ENCODE data around the gene LGALS9B.
"Not testable (repeated sequence)": the region's sequence is repeated elsewhere in the genome, so short reads cannot be mapped to it uniquely, and the experiment has no call there.

DNA sequence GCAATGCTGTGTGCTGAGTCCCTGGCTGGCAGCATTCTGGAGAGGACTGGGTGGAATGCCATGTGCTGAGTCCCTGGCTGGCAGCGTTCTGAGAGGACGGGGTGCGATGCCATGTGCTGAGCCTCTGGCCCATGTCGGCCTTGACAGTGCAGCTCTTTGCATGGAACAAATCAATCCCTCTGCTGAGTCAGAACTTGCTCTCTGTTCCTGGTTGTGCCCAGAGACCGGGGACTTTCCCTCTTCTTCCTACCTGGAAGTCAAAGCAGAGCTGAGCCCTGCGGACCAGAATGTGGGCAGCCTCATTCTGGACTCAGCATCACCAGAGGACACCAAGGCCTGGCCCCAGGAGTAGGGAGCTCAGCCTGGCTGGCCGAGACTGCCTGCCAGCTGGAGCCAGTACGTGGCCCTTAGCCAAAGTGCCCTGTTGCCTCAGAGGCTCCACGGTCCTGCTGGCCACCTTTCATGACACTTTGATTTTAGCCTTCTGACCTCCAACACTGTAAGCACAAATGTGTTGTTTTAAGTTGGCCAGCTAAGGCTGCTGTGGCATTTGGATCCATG, 2.4 kb downstream of the LGALS9B start:
- TF ChIP-seq, protein P1, sequence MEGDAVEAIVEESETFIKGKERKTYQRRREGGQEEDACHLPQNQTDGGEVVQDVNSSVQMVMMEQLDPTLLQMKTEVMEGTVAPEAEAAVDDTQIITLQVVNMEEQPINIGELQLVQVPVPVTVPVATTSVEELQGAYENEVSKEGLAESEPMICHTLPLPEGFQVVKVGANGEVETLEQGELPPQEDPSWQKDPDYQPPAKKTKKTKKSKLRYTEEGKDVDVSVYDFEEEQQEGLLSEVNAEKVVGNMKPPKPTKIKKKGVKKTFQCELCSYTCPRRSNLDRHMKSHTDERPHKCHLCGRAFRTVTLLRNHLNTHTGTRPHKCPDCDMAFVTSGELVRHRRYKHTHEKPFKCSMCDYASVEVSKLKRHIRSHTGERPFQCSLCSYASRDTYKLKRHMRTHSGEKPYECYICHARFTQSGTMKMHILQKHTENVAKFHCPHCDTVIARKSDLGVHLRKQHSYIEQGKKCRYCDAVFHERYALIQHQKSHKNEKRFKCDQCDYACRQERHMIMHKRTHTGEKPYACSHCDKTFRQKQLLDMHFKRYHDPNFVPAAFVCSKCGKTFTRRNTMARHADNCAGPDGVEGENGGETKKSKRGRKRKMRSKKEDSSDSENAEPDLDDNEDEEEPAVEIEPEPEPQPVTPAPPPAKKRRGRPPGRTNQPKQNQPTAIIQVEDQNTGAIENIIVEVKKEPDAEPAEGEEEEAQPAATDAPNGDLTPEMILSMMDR (IDR thresholded peaks at IDR 0.05) = not testable (repeated sequence)
- not testable (repeated sequence) for TF ChIP-seq POLR2A (IDR thresholded peaks at IDR 0.05)
